IPS-18a (cell line): ENCODE data around the gene INTS6.

Source experiments
- H3K27ac ChIP-seq: one replicate; pipeline ENCODE4 v1.5.1; 2013; ENCODE audit warnings: low read length
- H3K27me3 ChIP-seq: one replicate; pipeline ENCODE4 v1.6.1; 2013; ENCODE audit warnings: mild to moderate bottlenecking, low read length; ENCODE audit not compliant: control insufficient read depth, insufficient read depth
- H3K36me3 ChIP-seq: one replicate; pipeline ENCODE4 v1.6.1; 2013; ENCODE audit warnings: low read depth, low read length; ENCODE audit not compliant: control insufficient read depth
- H3K4me1 ChIP-seq: one replicate; pipeline ENCODE4 v1.6.1; 2013; ENCODE audit warnings: low read depth, low read length; ENCODE audit not compliant: control insufficient read depth
- H3K4me3 ChIP-seq: one replicate; pipeline ENCODE4 v1.5.1; 2013; ENCODE audit warnings: low read length
- H3K9ac ChIP-seq: one replicate; pipeline ENCODE4 v1.6.1; 2013; ENCODE audit warnings: mild to moderate bottlenecking, low read length, moderate library complexity
- H3K9me3 ChIP-seq: one replicate; pipeline ENCODE4 v1.6.1; 2013; ENCODE audit warnings: low read depth, low read length; ENCODE audit not compliant: control insufficient read depth

The INTS6 gene

GRCh38 chr13:51453207-51453958 lies 547 bp upstream of the INTS6 start:
- Histone ChIP-seq H3K27me3 (no peaks in the 10 kb centered on the region), H3K9ac (peak overlapping the region; percentile 88), H3K36me3 (peaks cover 24% of the 10 kb centered on the region), H3K4me3 (peak overlapping the region; percentile 97), H3K4me1 (peaks cover 20% of the 10 kb centered on the region), H3K27ac (peak overlapping the region; percentile 68), H3K9me3 (no peaks in the 10 kb centered on the region)

GRCh38 chr13:51451467-51452360 lies 1.1 kb downstream of the INTS6 start:
- H3K27me3 ChIP-seq = no peaks in the 10 kb centered on the region
- H3K27ac ChIP-seq = no peak overlapping the region
- H3K9me3 ChIP-seq = no peaks in the 10 kb centered on the region
- peaks cover 24% of the 10 kb centered on the region for H3K36me3 ChIP-seq
- H3K4me3 ChIP-seq = peak overlapping the region; percentile 87
- H3K9ac ChIP-seq = peak overlapping the region; percentile 84
- H3K4me1 ChIP-seq = peaks cover 20% of the 10 kb centered on the region

GRCh38 chr13:51451134-51451466 lies 1.7 kb downstream of the INTS6 start:
- Histone ChIP-seq H3K4me3 (peak overlapping the region; percentile 87), H3K9ac (peak overlapping the region; percentile 69), H3K27me3 (no peaks in the 10 kb centered on the region), H3K9me3 (no peaks in the 10 kb centered on the region), H3K36me3 (peaks cover 24% of the 10 kb centered on the region), H3K27ac (no peak overlapping the region), H3K4me1 (peaks cover 20% of the 10 kb centered on the region)

- Histone ChIP-seq H3K9ac (no peak overlapping the region), H3K27me3 (no peaks in the 10 kb centered on the region)
These were observed 3.8 kb downstream of the INTS6 start for GRCh38 chr13:51449018-51449417.

GRCh38 chr13:51444922-51445321 lies 7.9 kb downstream of the INTS6 start:
- peaks cover 5% of the 10 kb centered on the region for H3K4me1 ChIP-seq
- H3K9ac ChIP-seq = no peak overlapping the region
- H3K4me3 ChIP-seq = no peak overlapping the region
- H3K9me3 ChIP-seq = no peaks in the 10 kb centered on the region
- H3K27ac ChIP-seq = no peak overlapping the region
- peaks cover 14% of the 10 kb centered on the region for H3K36me3 ChIP-seq
- H3K27me3 ChIP-seq = no peaks in the 10 kb centered on the region

More at GRCh38 chr13:51449018-51449417, 3.8 kb downstream of the INTS6 start:
- H3K4me3 ChIP-seq = no peak overlapping the region
- H3K4me1 ChIP-seq = peaks cover 19% of the 10 kb centered on the region
- peaks cover 26% of the 10 kb centered on the region for H3K36me3 ChIP-seq
- no peaks in the 10 kb centered on the region for H3K9me3 ChIP-seq
- no peak overlapping the region for H3K27ac ChIP-seq

GRCh38 chr13:51440381-51440780 lies 12.5 kb downstream of the INTS6 start:
- Histone ChIP-seq H3K9me3 (no peaks in the 10 kb centered on the region), H3K4me3 (no peak overlapping the region), H3K27ac (no peak overlapping the region), H3K4me1 (peaks cover 5% of the 10 kb centered on the region), H3K27me3 (no peaks in the 10 kb centered on the region), H3K36me3 (peaks cover 5% of the 10 kb centered on the region), H3K9ac (no peak overlapping the region)

- H3K9ac ChIP-seq = no peak overlapping the region
- peaks cover 9% of the 10 kb centered on the region for H3K4me1 ChIP-seq
- no peaks in the 10 kb centered on the region for H3K9me3 ChIP-seq
- H3K27ac ChIP-seq = no peak overlapping the region
- H3K27me3 ChIP-seq = no peaks in the 10 kb centered on the region
- no peak overlapping the region for H3K4me3 ChIP-seq
- H3K36me3 ChIP-seq = peaks cover 5% of the 10 kb centered on the region
These were observed 15.2 kb downstream of the INTS6 start for GRCh38 chr13:51437550-51438127.

GRCh38 chr13:51435002-51435578 lies 17.7 kb downstream of the INTS6 start:
- Histone ChIP-seq H3K9me3 (no peaks in the 10 kb centered on the region), H3K27me3 (no peaks in the 10 kb centered on the region), H3K36me3 (peaks cover 12% of the 10 kb centered on the region), H3K4me3 (no peak overlapping the region), H3K4me1 (peaks cover 21% of the 10 kb centered on the region), H3K9ac (no peak overlapping the region), H3K27ac (no peak overlapping the region)

GRCh38 chr13:51432576-51432975 lies 20.3 kb downstream of the INTS6 start:
- H3K4me1 ChIP-seq = peaks cover 21% of the 10 kb centered on the region
- H3K27me3 ChIP-seq = no peaks in the 10 kb centered on the region
- H3K9ac ChIP-seq = no peak overlapping the region
- H3K9me3 ChIP-seq = no peaks in the 10 kb centered on the region
- H3K36me3 ChIP-seq = peaks cover 16% of the 10 kb centered on the region
- H3K4me3 ChIP-seq = no peak overlapping the region
- H3K27ac ChIP-seq = no peak overlapping the region

GRCh38 chr13:51426982-51427381 lies 25.9 kb downstream of the INTS6 start:
- Histone ChIP-seq H3K9me3 (no peaks in the 10 kb centered on the region), H3K4me1 (peaks cover 61% of the 10 kb centered on the region), H3K36me3 (peaks cover 19% of the 10 kb centered on the region), H3K27me3 (no peaks in the 10 kb centered on the region), H3K4me3 (no peak overlapping the region), H3K9ac (no peak overlapping the region), H3K27ac (no peak overlapping the region)

- Histone ChIP-seq H3K36me3 (peaks cover 17% of the 10 kb centered on the region), H3K4me3 (peak overlapping the region; percentile 39), H3K9ac (peak overlapping the region; percentile 4), H3K4me1 (peaks cover 52% of the 10 kb centered on the region), H3K27me3 (no peaks in the 10 kb centered on the region), H3K27ac (peak overlapping the region; percentile 10), H3K9me3 (no peaks in the 10 kb centered on the region)
These were observed 27.3 kb downstream of the INTS6 start for GRCh38 chr13:51425410-51426042.
